Thymus (tissue), 11 donors: ENCODE results near the gene SFTA2. TPM values are rescaled to one million over a fixed set of nuclear protein-coding genes. Genes with fewer than 3 reads are reported as not detected.
A peak's percentile ranks its signal among the peaks of the same experiment; 100 is the strongest.

Source experiments
- DNase-seq, 9 donors: peaks; one replicate each; pipeline ENCODE4 v3.0.0-alpha.2; 2013; ENCODE audit warnings: low spot score in 9 of 9, low read depth in 6 of 9, missing footprints in 1 of 9
- H3K27ac ChIP-seq, 2 donors: one replicate each; pipeline ENCODE4 v1.5.1; 2013; ENCODE audit warnings: control low read depth in 1 of 2, low read depth in 1 of 2, low read length in 1 of 2, mild to moderate bottlenecking in 1 of 2, moderate library complexity in 1 of 2
- H3K27me3 ChIP-seq, 2 donors: one replicate each; pipeline ENCODE4 v1.5.1; 2013; ENCODE audit warnings: low read length in 1 of 2; ENCODE audit not compliant: control insufficient read depth in 2 of 2, insufficient read depth in 1 of 2
- H3K36me3 ChIP-seq, 2 donors: one replicate each; pipeline ENCODE4 v1.5.1; 2013; ENCODE audit warnings: low read length in 1 of 2, mild to moderate bottlenecking in 1 of 2, moderate library complexity in 1 of 2; ENCODE audit not compliant: control insufficient read depth in 2 of 2, insufficient read depth in 2 of 2
- H3K4me1 ChIP-seq, 2 donors: one replicate each; pipeline ENCODE4 v1.5.1; 2013; ENCODE audit warnings: low read length in 2 of 2; ENCODE audit not compliant: control insufficient read depth in 2 of 2, insufficient read depth in 2 of 2
- H3K4me3 ChIP-seq, 2 donors: one replicate each; pipeline ENCODE4 v1.5.1; 2013; ENCODE audit warnings: low read length in 2 of 2, control low read depth in 1 of 2, mild to moderate bottlenecking in 1 of 2
- H3K9me3 ChIP-seq, 2 donors: one replicate each; pipeline ENCODE4 v1.5.1; 2013; ENCODE audit warnings: low read length in 1 of 2, mild to moderate bottlenecking in 1 of 2; ENCODE audit not compliant: control insufficient read depth in 2 of 2, insufficient read depth in 1 of 2
- WGBS: extraction: QIAGEN DNeasy Blood & Tissue Kit; methylation state at CpG from one replicate; pipeline ENCODE4 v1.1.7; 2013; 5-methylcytosine and 5-hydroxymethylcytosine counted together
- polyA plus RNA-seq: library from polyadenylated mRNA; stranded (reverse); fragments of 200-250 nt; gene quantifications from one replicate; pipeline ENCODE4 v1.2.3, GENCODE V29; 2013
- total RNA-seq: library from RNA; stranded (reverse); fragments of 120-200 nt; gene quantifications from one replicate; pipeline ENCODE4 v1.2.4, GENCODE V29; 2013
- donor health status: healthy.

Gene SFTA2
- total and polyA plus RNA-seq, 2 donors, result 0.19 to 1.8 TPM

GRCh38 chr6:30964075-30964474, 32.1 kb upstream of the SFTA2 start:
- WGBS, result 72% methylated on average over 4 of the region's 4 CpGs
- Histone ChIP-seq H3K9me3 (no peaks in the 10 kb centered on the region), H3K4me1 (no peaks in the 10 kb centered on the region), H3K36me3 (no peaks in the 10 kb centered on the region), H3K27me3 (peaks cover 0 to 34% of the 10 kb centered on the region in 2 donors), H3K4me3 (no peak overlapping the region), H3K27ac (no peak overlapping the region)
- no peak for DNase-seq

GRCh38 chr6:30963641-30964040, 31.7 kb upstream of the SFTA2 start:
- Histone ChIP-seq H3K36me3 (no peaks in the 10 kb centered on the region), H3K4me1 (no peaks in the 10 kb centered on the region), H3K27ac (no peak overlapping the region), H3K27me3 (peaks cover 0 to 39% of the 10 kb centered on the region in 2 donors), H3K9me3 (no peaks in the 10 kb centered on the region), H3K4me3 (no peak overlapping the region)
- 97% methylated on average over 6 of the region's 6 CpGs for WGBS
- no peak for DNase-seq

- Histone ChIP-seq H3K9me3 (no peaks in the 10 kb centered on the region), H3K27ac (no peak overlapping the region), H3K4me3 (no peak overlapping the region), H3K36me3 (no peaks in the 10 kb centered on the region), H3K4me1 (no peaks in the 10 kb centered on the region), H3K27me3 (peaks cover 3 to 46% of the 10 kb centered on the region in 2 donors)
- no peak for DNase-seq
Measured at GRCh38 chr6:30962716-30963115, 30.7 kb upstream of the SFTA2 start.

GRCh38 chr6:30960907-30961673, 29.1 kb upstream of the SFTA2 start:
- peaks cover 10 to 62% of the 10 kb centered on the region in 2 donors for H3K27me3 ChIP-seq
- H3K4me3 ChIP-seq, result no peak overlapping the region
- no peak for DNase-seq
- 90% methylated on average over 9 of the region's 9 CpGs for WGBS
- H3K9me3 ChIP-seq, result no peaks in the 10 kb centered on the region
- no peak overlapping the region for H3K27ac ChIP-seq
- H3K36me3 ChIP-seq, result no peaks in the 10 kb centered on the region
- peaks cover 0 to 1% of the 10 kb centered on the region in 2 donors for H3K4me1 ChIP-seq

- H3K27ac ChIP-seq, result no peak overlapping the region
- DNase-seq, result no peak
- WGBS, result 71% methylated on average over 2 of the region's 2 CpGs
- no peaks in the 10 kb centered on the region for H3K36me3 ChIP-seq
- peaks cover 0 to 4% of the 10 kb centered on the region in 2 donors for H3K9me3 ChIP-seq
- H3K27me3 ChIP-seq, result peaks cover 21 to 75% of the 10 kb centered on the region in 2 donors
- H3K4me3 ChIP-seq, result no peak overlapping the region
- peaks cover 5 to 11% of the 10 kb centered on the region in 2 donors for H3K4me1 ChIP-seq
Measured at GRCh38 chr6:30957716-30958115, 25.7 kb upstream of the SFTA2 start.

GRCh38 chr6:30955367-30956042, 23.5 kb upstream of the SFTA2 start:
- Histone ChIP-seq H3K36me3 (no peaks in the 10 kb centered on the region), H3K9me3 (peaks cover 0 to 4% of the 10 kb centered on the region in 2 donors), H3K4me1 (peaks cover 5 to 11% of the 10 kb centered on the region in 2 donors), H3K4me3 (peak overlapping the region; percentile 30 to 53), H3K27me3 (peaks cover 21 to 84% of the 10 kb centered on the region in 2 donors), H3K27ac (no peak overlapping the region)
- peak in 8 of 9 donors; percentile 3 to 74 (median 25) for DNase-seq
- WGBS, result 1% methylated on average over 46 of the region's 46 CpGs

GRCh38 chr6:30954631-30955366, 22.8 kb upstream of the SFTA2 start:
- 62% methylated on average over 9 of the region's 9 CpGs for WGBS
- Histone ChIP-seq H3K36me3 (no peaks in the 10 kb centered on the region), H3K27me3 (peaks cover 21 to 83% of the 10 kb centered on the region in 2 donors), H3K9me3 (peaks cover 0 to 4% of the 10 kb centered on the region in 2 donors), H3K4me1 (peaks cover 5 to 11% of the 10 kb centered on the region in 2 donors), H3K4me3 (peak overlapping the region; percentile 30 to 53), H3K27ac (no peak overlapping the region)
- DNase-seq, result no peak

- 80% methylated on average over 5 of the region's 5 CpGs for WGBS
- H3K27ac ChIP-seq, result no peak overlapping the region
Measured at GRCh38 chr6:30951907-30952469, 20.0 kb upstream of the SFTA2 start.

More at GRCh38 chr6:30951907-30952469, 20.0 kb upstream of the SFTA2 start:
- Histone ChIP-seq H3K9me3 (peaks cover 0 to 4% of the 10 kb centered on the region in 2 donors), H3K4me3 (no peak overlapping the region), H3K4me1 (peaks cover 5 to 11% of the 10 kb centered on the region in 2 donors), H3K36me3 (no peaks in the 10 kb centered on the region), H3K27me3 (peaks cover 16 to 67% of the 10 kb centered on the region in 2 donors)
- DNase-seq, result no peak
